HS-27A (cell line): ENCODE results near the gene SLCO3A1.

Experiments
- DNase-seq: peaks from one replicate; pipeline ENCODE4 v3.0.0-alpha.2; 2012; ENCODE audit warnings: low read depth, missing footprints

Gene SLCO3A1

GRCh38 chr15:92128788-92129187 is 275.3 kb downstream of the SLCO3A1 start:
- DNase-seq: no peak

- no peak for DNase-seq
These were observed 276.7 kb downstream of the SLCO3A1 start for GRCh38 chr15:92130244-92130643.

- no peak for DNase-seq
These were observed 277.4 kb downstream of the SLCO3A1 start for GRCh38 chr15:92130906-92131305.

- DNase-seq: no peak
These were observed 279.7 kb downstream of the SLCO3A1 start for GRCh38 chr15:92132982-92133755.

GRCh38 chr15:92140796-92141195 is 287.3 kb downstream of the SLCO3A1 start:
- DNase-seq: no peak

GRCh38 chr15:92141607-92142006 is 288.1 kb downstream of the SLCO3A1 start:
- DNase-seq: no peak

GRCh38 chr15:92142242-92143232 is 289.0 kb downstream of the SLCO3A1 start:
- no peak for DNase-seq

GRCh38 chr15:92143765-92144164 is 290.3 kb downstream of the SLCO3A1 start:
- DNase-seq: no peak

- DNase-seq: no peak
These were observed 293.1 kb downstream of the SLCO3A1 start for GRCh38 chr15:92146511-92147150.

- no peak for DNase-seq
These were observed 295.5 kb downstream of the SLCO3A1 start for GRCh38 chr15:92149029-92149428.

- DNase-seq: no peak
These were observed 296.0 kb downstream of the SLCO3A1 start for GRCh38 chr15:92149465-92149864.

- DNase-seq: no peak
These were observed 297.7 kb downstream of the SLCO3A1 start for GRCh38 chr15:92151168-92151567.

- no peak for DNase-seq
These were observed 298.2 kb downstream of the SLCO3A1 start for GRCh38 chr15:92151741-92152140.

GRCh38 chr15:92152983-92153382 is 299.5 kb downstream of the SLCO3A1 start:
- DNase-seq: no peak

- no peak for DNase-seq
These were observed 300.1 kb downstream of the SLCO3A1 start for GRCh38 chr15:92153620-92154019.

GRCh38 chr15:92155934-92156333 is 302.4 kb downstream of the SLCO3A1 start:
- DNase-seq: no peak

GRCh38 chr15:92157666-92158298 is 304.3 kb downstream of the SLCO3A1 start:
- DNase-seq: no peak

GRCh38 chr15:92158426-92158825 is 304.9 kb downstream of the SLCO3A1 start:
- DNase-seq: no peak

GRCh38 chr15:92159481-92159880 is 306.0 kb downstream of the SLCO3A1 start:
- no peak for DNase-seq

- no peak for DNase-seq
These were observed 306.7 kb downstream of the SLCO3A1 start for GRCh38 chr15:92159906-92160841.
